A673 (cell line): ENCODE measurements around the gene CBX3. TPM values are rescaled to one million over a fixed set of nuclear protein-coding genes. Genes with fewer than 3 reads are reported as not detected.

Experiments used
- BruUV-seq: library from RNA; stranded (reverse); fragments of 400-500 nt; replicated peaks from 2 replicates; lab custom pipeline; 2021; lab: Mats Ljungman, UMichigan
- CTCF ChIA-PET: fragments of 300-600 bp; sonication (Branson Sonifier 250); formaldehyde crosslinking; loops from one replicate; lab custom pipeline; 2022; ENCODE audit warnings: antibody characterized with exemption; lab: Charles Lee
- POLR2A ChIA-PET: fragments of 300-600 bp; sonication (Branson Sonifier 250); formaldehyde crosslinking; loops from one replicate; lab custom pipeline; 2022; ENCODE audit warnings: antibody characterized with exemption; ENCODE audit not compliant: low non-redundant PET; lab: Charles Lee
- DNase-seq: peaks from one replicate; pipeline ENCODE4 v3.0.0-alpha.2; 2015; ENCODE audit warnings: low spot score
- H3K27ac ChIP-seq: fragments of 200-600 bp; sonication (generic); 2 replicates; pipeline ENCODE4 v1.5.1; 2016; ENCODE audit warnings: mixed run types, low read depth, mild to moderate bottlenecking, mixed read lengths, antibody characterized with exemption, low read length; ENCODE audit not compliant: poor library complexity, severe bottlenecking
- H3K27me3 ChIP-seq: fragments of 200-600 bp; sonication (generic); replicated peaks from 2 replicates; pipeline ENCODE4 v1.6.1; 2017; ENCODE audit warnings: mixed run types, low read depth, mild to moderate bottlenecking, mixed read lengths, antibody characterized with exemption, low read length; ENCODE audit not compliant: insufficient read depth, poor library complexity
- H3K36me3 ChIP-seq: fragments of 200-600 bp; sonication (generic); 2 replicates; pipeline ENCODE4 v1.6.1; 2016; ENCODE audit warnings: mixed run types, mild to moderate bottlenecking, mixed read lengths, antibody characterized with exemption, low read length; ENCODE audit not compliant: insufficient read depth, poor library complexity, severe bottlenecking
- H3K4me1 ChIP-seq: fragments of 200-600 bp; sonication (generic); 2 replicates; pipeline ENCODE4 v1.6.1; 2017; ENCODE audit warnings: mixed run types, mild to moderate bottlenecking, mixed read lengths, antibody characterized with exemption, low read length; ENCODE audit not compliant: insufficient read depth, poor library complexity, severe bottlenecking
- H3K4me3 ChIP-seq: fragments of 200-600 bp; sonication (generic); 2 replicates; pipeline ENCODE4 v1.5.1; 2016; ENCODE audit warnings: low read depth, mixed run types, mild to moderate bottlenecking, mixed read lengths, low read length; ENCODE audit not compliant: poor library complexity, severe bottlenecking
- H3K9me3 ChIP-seq: fragments of 200-600 bp; sonication (generic); 2 replicates; pipeline ENCODE4 v1.6.1; 2016; ENCODE audit warnings: mixed run types, low read depth, mild to moderate bottlenecking, mixed read lengths, antibody characterized with exemption, low read length; ENCODE audit not compliant: poor library complexity, severe bottlenecking
- EZH2 ChIP-seq: fragments of 200-600 bp; sonication (generic); IDR thresholded peaks from 2 replicates; pipeline ENCODE4 v1.6.1; 2017; ENCODE audit warnings: borderline replicate concordance, low read depth, mild to moderate bottlenecking, mixed read lengths, antibody characterized with exemption, low read length; ENCODE audit not compliant: poor library complexity, severe bottlenecking
- intact Hi-C: fragments of 100-400 bp; cut with micrococcal nuclease; formaldehyde crosslinking; loops from one replicate; pipeline ENCODE4 v1.10.0; 2022; ENCODE audit not compliant: unreplicated experiment
- total RNA-seq: library from RNA; stranded (reverse); gene quantifications from 2 replicates; pipeline ENCODE4 v1.2.3, GENCODE V29; 2021
- TF ChIP-seq, protein P1 (sequence below): fragments of 300-800, 200-600 bp; sonication (generic); conservative IDR thresholded peaks from 2 replicates; pipeline ENCODE4 v1.5.1; 2017; ENCODE audit warnings: low read depth, mild to moderate bottlenecking, antibody characterized with exemption, low read length, moderate library complexity, mixed read lengths

The CBX3 gene
- total RNA-seq, 1 experiment from 2014 or later, result 228 TPM

DNA sequence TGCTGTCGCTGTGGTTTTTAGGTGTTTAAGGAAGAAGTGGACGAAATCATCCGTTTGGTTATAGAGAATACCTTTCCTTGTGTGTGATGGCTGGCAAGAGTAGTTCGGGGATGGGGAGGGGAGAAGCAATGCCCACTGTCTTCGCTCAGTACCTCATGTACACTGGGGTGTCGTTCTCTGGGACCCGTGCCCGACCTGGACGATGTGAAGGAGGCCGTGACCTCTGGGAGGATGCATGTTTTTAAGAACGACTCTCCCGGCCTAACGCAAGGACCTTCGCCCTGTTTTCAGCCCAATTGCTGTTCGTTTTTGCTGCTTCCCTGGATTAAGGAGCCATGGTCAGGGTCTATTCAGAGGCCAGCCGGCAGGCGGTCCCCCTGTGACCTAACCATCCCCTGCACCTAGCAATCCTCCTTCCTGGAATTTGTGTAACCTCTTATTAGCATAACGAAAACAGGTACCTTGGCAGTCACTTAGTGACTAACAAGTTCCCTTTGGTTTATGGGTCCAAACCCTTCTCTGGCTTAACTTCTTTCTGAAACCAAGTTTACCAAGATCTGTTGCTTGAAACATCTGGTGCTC is 48.2 kb upstream of the CBX3 start:
- Histone ChIP-seq H3K9me3 (no peaks in the 10 kb centered on the region), H3K36me3 (no peaks in the 10 kb centered on the region), H3K4me3 (peak overlapping the region; percentile 72), H3K27ac (no peak overlapping the region), H3K4me1 (peaks cover 13% of the 10 kb centered on the region), H3K27me3 (no peaks in the 10 kb centered on the region)
- intact Hi-C loops, result no loop called here
- ChIA-PET POLR2A (no interaction called here), CTCF (no interaction called here)
- no peak for DNase-seq
- TSS peak; percentile 67 for BruUV-seq
- no peak for TF ChIP-seq EZH2
- TF ChIP-seq, protein P1, sequence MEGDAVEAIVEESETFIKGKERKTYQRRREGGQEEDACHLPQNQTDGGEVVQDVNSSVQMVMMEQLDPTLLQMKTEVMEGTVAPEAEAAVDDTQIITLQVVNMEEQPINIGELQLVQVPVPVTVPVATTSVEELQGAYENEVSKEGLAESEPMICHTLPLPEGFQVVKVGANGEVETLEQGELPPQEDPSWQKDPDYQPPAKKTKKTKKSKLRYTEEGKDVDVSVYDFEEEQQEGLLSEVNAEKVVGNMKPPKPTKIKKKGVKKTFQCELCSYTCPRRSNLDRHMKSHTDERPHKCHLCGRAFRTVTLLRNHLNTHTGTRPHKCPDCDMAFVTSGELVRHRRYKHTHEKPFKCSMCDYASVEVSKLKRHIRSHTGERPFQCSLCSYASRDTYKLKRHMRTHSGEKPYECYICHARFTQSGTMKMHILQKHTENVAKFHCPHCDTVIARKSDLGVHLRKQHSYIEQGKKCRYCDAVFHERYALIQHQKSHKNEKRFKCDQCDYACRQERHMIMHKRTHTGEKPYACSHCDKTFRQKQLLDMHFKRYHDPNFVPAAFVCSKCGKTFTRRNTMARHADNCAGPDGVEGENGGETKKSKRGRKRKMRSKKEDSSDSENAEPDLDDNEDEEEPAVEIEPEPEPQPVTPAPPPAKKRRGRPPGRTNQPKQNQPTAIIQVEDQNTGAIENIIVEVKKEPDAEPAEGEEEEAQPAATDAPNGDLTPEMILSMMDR, result no peak

DNA sequence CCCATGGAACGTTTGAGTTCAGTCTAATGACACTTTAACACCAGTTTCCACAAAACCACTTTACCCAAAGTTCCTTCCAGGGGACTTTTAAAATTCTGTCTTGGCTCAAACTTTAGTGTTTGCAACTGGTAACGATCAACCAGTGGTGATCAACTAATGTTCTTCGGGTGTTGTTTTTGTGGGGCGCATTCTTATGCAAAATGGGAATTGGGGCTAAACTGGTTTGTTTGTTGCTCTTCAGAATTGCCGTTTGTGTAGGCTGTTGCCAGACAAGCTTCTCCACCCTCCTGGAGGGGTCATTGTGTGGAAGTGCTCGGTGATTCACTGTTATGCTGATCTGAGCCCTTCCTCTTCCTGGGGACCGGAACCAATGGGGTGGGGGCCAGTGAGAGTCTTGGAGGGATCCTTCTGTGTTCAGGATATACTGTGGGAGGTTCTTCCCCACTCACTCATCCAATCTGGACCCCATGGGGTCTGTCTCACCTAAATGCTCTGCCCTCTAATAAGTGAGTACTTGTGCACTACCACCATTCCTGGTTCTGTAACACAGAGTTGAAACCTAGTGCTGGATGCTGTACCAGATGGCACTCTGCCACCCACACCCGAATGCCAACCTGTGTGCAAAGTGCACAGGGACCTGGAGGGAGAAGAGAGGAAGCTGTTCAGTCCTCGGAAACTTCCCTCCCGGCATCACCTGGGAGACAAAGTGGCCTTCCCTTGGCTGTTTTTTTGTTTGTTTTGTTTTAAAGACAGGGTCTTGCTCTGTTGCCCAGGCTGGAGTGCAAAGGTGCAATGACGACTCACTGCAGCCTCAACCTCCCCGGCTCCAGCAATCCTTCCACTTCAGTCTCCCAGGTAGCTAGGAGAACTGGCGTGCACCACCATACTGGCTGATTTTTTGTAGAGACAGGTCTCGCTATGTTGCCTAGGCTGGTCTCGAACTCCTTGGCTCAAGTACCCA is 47.4 kb upstream of the CBX3 start:
- no TSS peak for BruUV-seq
- no peaks in the 10 kb centered on the region for H3K36me3 ChIP-seq
- intact Hi-C loops, result no loop called here
- H3K4me1 ChIP-seq, result peaks cover 13% of the 10 kb centered on the region
- no peaks in the 10 kb centered on the region for H3K27me3 ChIP-seq
- CTCF ChIA-PET, result no interaction called here
- TF ChIP-seq, protein P1, result no peak
- no peak for TF ChIP-seq EZH2
- POLR2A ChIA-PET, result no interaction called here
- H3K9me3 ChIP-seq, result no peaks in the 10 kb centered on the region
- H3K4me3 ChIP-seq, result no peak overlapping the region
- no peak for DNase-seq
- no peak overlapping the region for H3K27ac ChIP-seq

DNA sequence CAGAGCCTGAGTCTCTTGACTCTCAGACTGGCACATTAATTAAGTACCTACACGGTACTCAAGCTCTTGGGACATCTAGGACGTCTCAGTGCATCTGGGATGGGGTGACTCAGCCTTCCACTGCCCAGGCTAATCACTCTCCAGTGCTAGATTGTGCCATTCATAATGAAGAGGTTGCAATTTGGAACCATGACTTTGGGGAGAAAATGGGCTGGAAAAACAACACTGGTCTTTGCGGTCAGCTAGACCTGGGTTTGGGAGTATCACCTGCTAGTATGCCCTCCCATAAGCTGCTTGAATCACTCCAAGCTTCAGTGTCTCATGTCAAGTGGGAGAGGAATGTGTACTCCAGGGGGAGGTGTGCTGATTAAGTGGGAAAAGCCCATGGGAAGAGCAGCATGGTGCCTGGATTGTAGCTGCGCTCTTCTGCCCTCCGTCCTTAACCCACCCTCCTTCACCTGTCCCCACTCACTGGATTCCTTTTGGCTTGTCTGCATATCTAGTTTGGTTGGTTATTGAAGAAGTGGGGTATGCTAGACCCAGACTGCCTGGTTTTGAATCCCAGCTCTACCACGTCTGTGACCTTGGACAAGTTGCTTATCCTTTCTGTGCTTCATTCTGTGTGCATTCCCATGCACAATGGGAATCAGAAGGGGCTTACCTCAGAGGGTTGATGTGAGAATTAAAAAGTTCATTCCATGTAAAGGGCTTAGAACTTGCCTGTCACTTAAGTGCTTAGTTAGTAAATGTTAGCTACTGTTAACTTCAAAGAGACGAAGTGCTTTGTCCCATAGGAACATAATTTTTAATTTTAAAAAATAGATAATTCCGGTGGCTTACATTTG is 45.8 kb upstream of the CBX3 start:
- BruUV-seq, result no TSS peak
- ChIA-PET POLR2A (interaction anchor here (0.5 kb wide), 1 partner anchor 39 kb away, joined by 16 read pairs; no protein-coding TSS in a partner anchor), CTCF (no interaction called here)
- peak overlapping the region; percentile 22 for H3K4me3 ChIP-seq
- intact Hi-C loops, result no loop called here
- TF ChIP-seq, protein P1, result no peak
- no peak for TF ChIP-seq EZH2
- no peaks in the 10 kb centered on the region for H3K9me3 ChIP-seq
- H3K27me3 ChIP-seq, result no peaks in the 10 kb centered on the region
- H3K27ac ChIP-seq, result no peak overlapping the region
- peaks cover 13% of the 10 kb centered on the region for H3K4me1 ChIP-seq
- no peak for DNase-seq
- H3K36me3 ChIP-seq, result no peaks in the 10 kb centered on the region
